Muscle layer of colon (tissue), 2 donors: Measurements from ENCODE around the gene DAB2.

Source experiments
- H3K27ac ChIP-seq: one replicate; pipeline ENCODE4 v1.7.0; 2013; ENCODE audit warnings: low read depth, mild to moderate bottlenecking, low read length, moderate library complexity
- H3K27me3 ChIP-seq, 2 donors: one replicate each; pipeline ENCODE4 v1.7.0; 2013; ENCODE audit warnings: low read length in 2 of 2, mild to moderate bottlenecking in 2 of 2; ENCODE audit not compliant: insufficient read depth in 2 of 2, control insufficient read depth in 1 of 2
- H3K36me3 ChIP-seq: one replicate; pipeline ENCODE4 v1.7.0; 2013; ENCODE audit warnings: mild to moderate bottlenecking, low read length; ENCODE audit not compliant: insufficient read depth
- H3K4me1 ChIP-seq: one replicate; pipeline ENCODE4 v1.7.0; 2013; ENCODE audit warnings: mild to moderate bottlenecking, low read length; ENCODE audit not compliant: insufficient read depth
- H3K4me3 ChIP-seq, 2 donors: one replicate each; pipeline ENCODE4 v1.7.0; 2013; ENCODE audit warnings: low read length in 2 of 2, low read depth in 1 of 2, mild to moderate bottlenecking in 1 of 2, moderate library complexity in 1 of 2
- H3K9ac ChIP-seq: one replicate; pipeline ENCODE4 v1.7.0; 2013; ENCODE audit warnings: low read length
- H3K9me3 ChIP-seq: one replicate; pipeline ENCODE4 v1.7.0; 2013; ENCODE audit warnings: mild to moderate bottlenecking, low read length
- donor health status: abdominal sarcoma.
- donor health status: Adenocarcinoma of cecum.

The DAB2 gene

DNA sequence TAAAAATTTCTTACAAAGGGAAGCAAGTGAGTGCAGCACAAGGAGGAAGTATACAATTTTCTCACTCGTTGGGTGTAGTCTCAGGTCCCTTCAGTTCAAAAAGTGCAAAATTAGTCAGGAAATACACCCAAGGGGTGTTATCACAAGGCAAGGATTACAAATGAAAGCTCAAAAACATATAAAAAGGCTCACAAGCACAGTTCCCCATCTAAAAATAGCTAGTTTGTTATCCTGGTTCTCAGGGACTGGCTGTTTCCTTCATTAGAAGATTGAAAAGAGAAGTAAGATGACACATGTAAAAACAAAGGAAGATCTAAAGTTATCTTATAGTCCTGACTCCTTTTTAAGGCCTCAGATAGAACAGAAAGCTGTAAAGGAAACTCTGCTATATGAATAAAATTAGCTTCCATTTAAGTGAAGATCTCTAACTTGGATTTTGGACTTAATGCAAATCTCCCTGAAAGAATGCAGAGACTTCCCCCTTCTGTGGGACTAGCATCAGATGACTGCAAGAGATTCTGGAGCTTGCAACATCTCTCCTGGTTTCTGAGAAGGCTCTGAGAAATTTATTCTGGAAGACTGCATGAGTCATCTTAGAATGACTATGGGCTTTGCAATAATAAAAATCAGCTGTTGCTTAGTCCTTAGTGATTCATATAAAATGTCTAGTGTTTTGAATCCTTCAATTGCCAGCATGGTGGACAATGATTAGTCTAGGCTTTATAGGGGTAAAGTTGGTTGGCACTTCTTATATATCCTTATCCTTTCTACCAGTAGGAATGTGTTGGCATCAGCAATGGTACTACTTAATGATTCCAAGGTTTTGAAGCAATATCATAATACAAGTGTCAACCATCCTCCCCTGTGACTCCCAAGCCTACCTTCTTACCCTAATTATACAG, 25.4 kb downstream of the DAB2 start:
- peaks cover 29% of the 10 kb centered on the region for H3K4me1 ChIP-seq
- H3K9ac ChIP-seq, result no peak overlapping the region
- H3K9me3 ChIP-seq, result no peaks in the 10 kb centered on the region
- no peaks in the 10 kb centered on the region for H3K36me3 ChIP-seq
- H3K27me3 ChIP-seq, result no peaks in the 10 kb centered on the region
- H3K4me3 ChIP-seq, result no peak overlapping the region
- H3K27ac ChIP-seq, result peak overlapping the region; percentile 70

DNA sequence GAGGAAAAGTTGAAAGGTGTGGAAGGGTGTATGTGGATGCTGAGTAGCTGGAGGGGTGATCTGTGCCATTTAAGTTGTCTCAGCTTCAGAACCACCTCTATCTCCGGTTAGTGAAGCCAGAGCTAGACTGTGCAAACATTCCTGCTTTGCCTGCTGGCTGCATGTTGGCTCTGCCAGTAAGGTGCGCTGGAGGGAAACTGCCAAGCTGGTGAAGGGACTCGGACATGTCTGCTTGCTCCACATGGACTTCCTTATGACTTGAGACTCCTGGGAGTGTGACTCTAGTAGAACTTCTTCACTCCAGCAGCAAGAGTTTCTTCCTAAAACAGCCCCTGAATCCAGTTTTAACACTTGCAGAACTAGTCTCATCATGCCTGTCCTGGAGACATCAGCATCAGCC, 27.9 kb downstream of the DAB2 start:
- Histone ChIP-seq H3K27me3 (no peaks in the 10 kb centered on the region), H3K4me1 (peaks cover 29% of the 10 kb centered on the region), H3K36me3 (peaks cover 7% of the 10 kb centered on the region), H3K9me3 (no peaks in the 10 kb centered on the region), H3K27ac (no peak overlapping the region), H3K9ac (no peak overlapping the region), H3K4me3 (no peak overlapping the region)

DNA sequence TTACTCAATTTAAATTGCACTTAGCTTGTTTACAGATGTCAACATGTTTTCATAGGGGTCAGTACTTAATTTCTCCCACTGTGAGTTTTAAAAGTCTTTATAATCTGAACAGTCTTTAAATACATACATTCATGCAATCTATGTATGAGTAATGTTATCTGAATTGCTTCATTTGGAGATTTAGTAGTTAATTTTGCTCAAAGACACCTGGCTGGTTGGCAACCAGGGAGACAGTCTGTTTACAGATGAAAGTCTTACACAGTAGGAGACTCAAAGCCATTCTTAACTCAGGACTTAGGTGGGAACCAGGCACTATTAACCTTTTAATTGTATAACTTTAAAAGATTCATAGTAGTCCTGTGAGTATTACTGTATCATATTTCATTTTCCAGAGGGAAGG, 29.3 kb downstream of the DAB2 start:
- no peak overlapping the region for H3K27ac ChIP-seq
- no peaks in the 10 kb centered on the region for H3K9me3 ChIP-seq
- no peak overlapping the region for H3K4me3 ChIP-seq
- H3K4me1 ChIP-seq, result peaks cover 20% of the 10 kb centered on the region
- H3K9ac ChIP-seq, result no peak overlapping the region
- no peaks in the 10 kb centered on the region for H3K27me3 ChIP-seq
- H3K36me3 ChIP-seq, result peaks cover 19% of the 10 kb centered on the region

DNA sequence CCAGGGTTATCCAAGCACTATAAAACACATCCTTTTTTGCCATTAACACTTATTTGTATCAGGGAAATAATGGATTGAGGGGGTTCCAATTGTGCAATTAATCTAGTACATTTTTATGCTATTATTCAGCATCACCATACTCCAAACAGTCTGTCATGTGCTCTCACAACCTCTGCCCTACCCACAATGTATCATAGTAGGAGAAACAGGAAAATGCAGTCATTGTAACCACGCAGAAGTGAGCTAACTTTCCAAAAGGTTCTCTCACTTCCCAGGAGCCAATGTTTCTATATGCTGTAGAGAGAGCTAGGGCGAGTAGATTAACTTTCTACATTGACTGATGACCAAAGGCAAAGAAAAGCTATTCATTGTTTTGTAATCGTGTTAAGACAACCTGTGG, 29.8 kb downstream of the DAB2 start:
- no peak overlapping the region for H3K4me3 ChIP-seq
- H3K36me3 ChIP-seq, result peaks cover 24% of the 10 kb centered on the region
- H3K4me1 ChIP-seq, result peaks cover 16% of the 10 kb centered on the region
- no peak overlapping the region for H3K27ac ChIP-seq
- no peaks in the 10 kb centered on the region for H3K27me3 ChIP-seq
- no peaks in the 10 kb centered on the region for H3K9me3 ChIP-seq
- no peak overlapping the region for H3K9ac ChIP-seq

DNA sequence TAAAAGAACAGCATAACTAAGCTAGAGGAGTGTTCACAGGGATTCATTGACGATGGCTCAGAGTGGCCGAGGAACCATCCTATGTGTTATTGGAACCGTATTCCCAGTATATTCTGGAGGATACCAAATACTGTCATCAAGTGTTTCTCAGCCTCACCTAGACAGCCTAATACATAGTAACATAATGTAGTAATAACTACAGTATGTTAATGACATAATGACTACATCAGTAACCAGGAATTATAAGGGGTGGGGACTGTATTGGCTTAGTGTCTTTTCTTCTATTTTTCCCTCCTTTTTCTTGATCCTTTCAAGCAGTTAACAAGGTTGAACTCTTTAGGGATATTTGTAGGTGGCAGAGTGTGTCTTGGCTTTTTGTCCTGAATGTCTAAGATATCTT, 33.8 kb downstream of the DAB2 start:
- Histone ChIP-seq H3K9me3 (no peaks in the 10 kb centered on the region), H3K36me3 (peaks cover 46% of the 10 kb centered on the region), H3K4me3 (no peak overlapping the region), H3K4me1 (peaks cover 4% of the 10 kb centered on the region), H3K27me3 (no peaks in the 10 kb centered on the region), H3K9ac (no peak overlapping the region), H3K27ac (no peak overlapping the region)

- Histone ChIP-seq H3K36me3 (peaks cover 50% of the 10 kb centered on the region), H3K9me3 (no peaks in the 10 kb centered on the region), H3K4me1 (no peaks in the 10 kb centered on the region), H3K27me3 (no peaks in the 10 kb centered on the region), H3K4me3 (no peak overlapping the region), H3K9ac (no peak overlapping the region), H3K27ac (no peak overlapping the region)
These were observed 37.5 kb downstream of the DAB2 start for GRCh38 chr5:39387293-39387692.

GRCh38 chr5:39384271-39384670, 40.5 kb downstream of the DAB2 start:
- Histone ChIP-seq H3K27ac (no peak overlapping the region), H3K4me3 (no peak overlapping the region), H3K4me1 (no peaks in the 10 kb centered on the region), H3K9ac (no peak overlapping the region), H3K27me3 (no peaks in the 10 kb centered on the region), H3K9me3 (no peaks in the 10 kb centered on the region), H3K36me3 (peaks cover 50% of the 10 kb centered on the region)

DNA sequence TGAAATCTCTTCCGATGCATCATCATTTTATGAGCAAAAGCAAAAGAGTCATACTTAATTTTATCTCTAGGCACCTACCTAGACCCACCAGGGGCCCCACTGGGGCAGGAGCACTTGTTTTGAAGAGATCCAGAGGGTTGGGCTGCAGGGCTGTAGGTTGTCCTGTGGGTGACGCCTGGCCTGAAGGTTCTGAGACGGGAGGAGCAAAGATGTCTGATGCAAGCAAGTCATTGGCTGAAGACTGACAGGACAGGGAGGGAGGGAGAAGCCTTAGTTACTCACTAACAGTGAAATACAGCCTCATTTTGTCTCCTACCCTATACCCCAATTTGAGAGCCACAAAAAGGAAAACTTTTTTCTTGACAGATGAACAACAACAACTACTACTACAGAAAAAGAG, 43.4 kb downstream of the DAB2 start:
- Histone ChIP-seq H3K36me3 (peaks cover 46% of the 10 kb centered on the region), H3K4me3 (no peak overlapping the region), H3K27me3 (no peaks in the 10 kb centered on the region), H3K9me3 (no peaks in the 10 kb centered on the region), H3K9ac (no peak overlapping the region), H3K4me1 (no peaks in the 10 kb centered on the region), H3K27ac (no peak overlapping the region)

DNA sequence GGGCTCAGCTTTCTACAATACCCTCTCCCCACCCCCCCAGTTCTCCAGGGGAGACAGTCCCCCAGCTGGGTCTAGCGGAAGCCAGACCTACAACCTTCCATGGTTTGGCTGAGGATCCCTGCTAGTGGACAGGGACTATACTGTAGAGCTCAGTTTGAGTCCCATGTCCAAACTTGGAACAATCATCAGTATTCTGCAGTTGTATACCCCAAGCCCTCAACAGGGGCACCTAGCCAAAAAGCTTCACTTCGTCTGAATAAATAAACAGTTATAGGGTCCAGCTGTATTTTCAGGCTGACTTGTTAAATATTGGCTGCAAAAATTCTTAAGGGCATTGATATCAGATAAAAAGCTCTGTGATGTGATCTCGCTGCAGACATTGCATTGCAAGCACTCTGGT, 45.1 kb downstream of the DAB2 start:
- no peak overlapping the region for H3K27ac ChIP-seq
- no peaks in the 10 kb centered on the region for H3K9me3 ChIP-seq
- peaks cover 56% of the 10 kb centered on the region for H3K36me3 ChIP-seq

DNA sequence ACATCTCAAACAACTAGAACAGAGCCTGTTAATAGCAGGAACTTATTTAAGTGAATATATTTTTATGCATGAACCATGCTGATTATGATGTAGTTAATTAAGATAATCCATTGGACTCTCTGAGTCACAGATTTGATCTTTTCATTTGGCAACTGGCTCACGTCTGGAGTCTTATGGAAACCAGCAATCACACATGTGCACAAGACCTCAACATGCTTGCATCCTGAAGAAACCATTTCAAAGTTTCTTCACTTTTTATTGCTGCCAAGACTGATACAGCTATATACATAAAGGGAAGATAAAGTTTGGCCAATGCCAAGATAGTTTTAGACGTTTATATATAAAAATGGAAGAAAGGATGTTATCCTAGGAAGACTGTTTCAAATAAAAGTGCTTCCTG, 47.2 kb downstream of the DAB2 start:
- Histone ChIP-seq H3K9ac (no peak overlapping the region), H3K4me1 (no peaks in the 10 kb centered on the region), H3K9me3 (no peaks in the 10 kb centered on the region), H3K27me3 (no peaks in the 10 kb centered on the region), H3K27ac (no peak overlapping the region), H3K36me3 (peaks cover 66% of the 10 kb centered on the region), H3K4me3 (no peak overlapping the region)

More for the DNA sequence above, 45.1 kb downstream of the DAB2 start:
- no peak overlapping the region for H3K4me3 ChIP-seq
- no peaks in the 10 kb centered on the region for H3K27me3 ChIP-seq
- no peak overlapping the region for H3K9ac ChIP-seq
- H3K4me1 ChIP-seq, result no peaks in the 10 kb centered on the region

DNA sequence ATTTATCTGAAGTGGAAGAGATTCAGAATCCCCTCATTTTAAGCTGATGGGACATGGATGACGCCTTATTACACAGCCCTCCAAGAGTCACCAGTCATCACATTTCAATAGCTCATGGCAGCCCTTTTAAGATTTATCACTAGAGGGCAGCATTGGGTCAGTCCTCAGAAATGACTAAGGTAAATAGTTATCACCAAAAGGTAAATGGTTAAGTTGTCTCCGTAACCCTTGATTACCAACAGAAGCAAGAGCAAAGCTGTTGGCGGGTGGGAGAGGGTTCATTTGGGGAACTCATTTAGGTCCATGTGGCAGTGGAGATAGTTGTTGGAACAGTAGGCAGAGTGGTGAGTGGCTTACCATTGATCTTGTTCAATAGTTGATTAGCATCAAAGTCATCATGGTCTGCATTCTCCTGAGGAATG, 48.5 kb downstream of the DAB2 start:
- Histone ChIP-seq H3K4me1 (no peaks in the 10 kb centered on the region), H3K9ac (no peak overlapping the region), H3K9me3 (no peaks in the 10 kb centered on the region), H3K27ac (no peak overlapping the region), H3K4me3 (no peak overlapping the region), H3K36me3 (peaks cover 62% of the 10 kb centered on the region), H3K27me3 (no peaks in the 10 kb centered on the region)

DNA sequence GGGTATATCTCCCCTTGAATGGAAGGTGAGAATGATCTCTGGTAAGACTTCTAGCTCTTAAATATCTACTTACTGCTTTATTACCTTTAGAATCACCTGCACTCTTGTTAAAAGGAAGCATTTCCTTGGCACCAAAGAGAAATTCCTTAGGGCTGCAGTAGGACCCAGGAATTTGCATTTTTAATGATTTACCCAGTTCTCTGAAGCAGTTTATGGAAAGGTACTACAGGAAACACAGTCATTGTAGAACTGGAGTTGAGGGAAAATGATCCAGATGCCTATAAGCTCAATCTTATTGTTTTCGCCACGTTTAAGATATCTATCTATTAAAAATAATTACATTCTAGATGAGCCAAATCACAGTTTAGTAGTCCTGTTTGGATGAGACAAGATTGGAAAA, 51.0 kb downstream of the DAB2 start:
- Histone ChIP-seq H3K9me3 (no peaks in the 10 kb centered on the region), H3K4me1 (no peaks in the 10 kb centered on the region), H3K27ac (no peak overlapping the region), H3K9ac (no peak overlapping the region), H3K36me3 (peaks cover 48% of the 10 kb centered on the region), H3K27me3 (no peaks in the 10 kb centered on the region), H3K4me3 (no peak overlapping the region)
